Ecto neural progenitor cell (in vitro differentiated cells): ENCODE data around the gene SMYD3.

Experiments
- DNase-seq: peaks from one replicate; pipeline ENCODE4 v3.0.0-alpha.2; 2018; ENCODE audit warnings: low spot score

Gene SMYD3

GRCh38 chr1:246462986-246463385 is 44.1 kb downstream of the SMYD3 start:
- DNase-seq, result no peak

DNA sequence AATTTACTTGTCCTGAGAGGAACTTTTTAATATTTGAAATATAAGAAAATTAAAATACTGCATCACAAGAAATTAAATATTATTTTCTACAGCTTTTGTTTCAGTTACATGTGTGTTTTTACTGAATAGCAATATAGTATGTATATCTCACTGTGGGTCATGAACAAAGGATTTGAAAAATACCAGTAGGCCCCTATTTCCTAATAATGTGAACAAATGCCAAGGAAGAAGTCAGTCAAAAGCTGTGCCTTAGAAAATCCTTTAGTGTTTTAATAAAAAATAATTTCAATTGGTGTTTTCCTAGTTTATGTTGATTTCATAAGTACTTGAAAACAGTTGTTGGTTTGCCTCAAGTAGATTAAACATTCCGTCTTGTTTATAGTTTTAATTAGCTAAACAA is 46.7 kb downstream of the SMYD3 start:
- no peak for DNase-seq

GRCh38 chr1:246459221-246459620 is 47.9 kb downstream of the SMYD3 start:
- no peak for DNase-seq

DNA sequence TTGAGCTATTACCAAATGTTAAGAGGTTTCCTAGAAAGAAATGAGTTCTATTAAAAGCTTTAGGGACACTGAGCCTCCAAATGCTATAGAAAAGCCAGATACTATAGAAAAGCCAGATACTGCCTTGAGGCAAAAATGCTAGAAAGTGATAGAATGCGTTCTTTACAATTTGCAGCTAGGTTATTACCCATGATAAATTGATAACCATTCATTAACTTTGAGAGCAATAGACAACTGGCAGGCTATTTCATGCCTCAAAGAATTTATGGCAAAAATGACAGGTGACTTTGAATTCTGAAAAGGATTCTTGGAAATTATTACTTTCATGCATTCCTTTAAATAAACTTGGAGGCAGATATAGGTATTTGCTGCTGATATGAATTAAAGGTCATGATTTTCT is 51.6 kb downstream of the SMYD3 start:
- no peak for DNase-seq

- no peak for DNase-seq
These were observed 52.4 kb downstream of the SMYD3 start for GRCh38 chr1:246454655-246455054.

GRCh38 chr1:246450611-246451251 is 56.3 kb downstream of the SMYD3 start:
- DNase-seq, result no peak

DNA sequence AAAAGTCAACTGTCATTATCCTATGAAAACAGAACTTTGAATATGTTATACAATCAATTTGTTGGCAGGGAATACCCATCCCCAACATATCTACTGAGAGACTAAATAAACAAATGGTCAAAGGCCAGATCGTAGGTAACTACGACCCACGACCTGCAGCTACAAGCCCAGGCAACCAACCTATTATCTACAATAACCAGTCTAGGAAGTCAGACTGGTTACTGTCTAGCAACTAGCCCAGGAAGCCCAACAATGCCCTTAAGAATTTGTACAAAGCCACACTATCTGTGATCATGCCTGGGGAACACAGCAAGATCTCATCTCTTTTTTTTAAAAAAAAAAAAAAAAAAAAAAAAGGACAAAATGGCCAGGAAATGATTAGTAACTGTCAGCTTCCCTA is 58.7 kb downstream of the SMYD3 start:
- no peak for DNase-seq

GRCh38 chr1:246447501-246447900 is 59.6 kb downstream of the SMYD3 start:
- no peak for DNase-seq

GRCh38 chr1:246445503-246445902 is 61.6 kb downstream of the SMYD3 start:
- no peak for DNase-seq

DNA sequence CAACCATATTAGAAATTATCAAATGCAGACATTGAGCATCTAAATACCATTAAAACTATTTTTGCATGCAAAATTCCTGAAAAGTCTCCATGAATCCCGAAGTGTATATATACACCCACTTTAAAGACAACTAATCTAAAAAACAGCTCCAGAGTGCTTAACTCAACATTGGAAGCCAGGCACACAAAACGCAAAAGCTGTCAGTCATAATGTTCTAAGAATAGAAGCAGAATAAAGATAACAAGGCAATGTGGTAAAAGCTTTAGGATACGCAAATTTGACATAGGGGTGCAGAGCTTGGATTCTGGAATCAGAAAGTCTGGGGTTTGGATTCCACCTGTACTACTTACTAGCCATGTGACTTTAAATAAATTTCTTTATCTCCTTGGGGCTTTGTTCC is 62.5 kb downstream of the SMYD3 start:
- no peak for DNase-seq

GRCh38 chr1:246437961-246438360 is 69.1 kb downstream of the SMYD3 start:
- no peak for DNase-seq

- DNase-seq, result no peak
These were observed 71.5 kb downstream of the SMYD3 start for GRCh38 chr1:246435421-246436041.

DNA sequence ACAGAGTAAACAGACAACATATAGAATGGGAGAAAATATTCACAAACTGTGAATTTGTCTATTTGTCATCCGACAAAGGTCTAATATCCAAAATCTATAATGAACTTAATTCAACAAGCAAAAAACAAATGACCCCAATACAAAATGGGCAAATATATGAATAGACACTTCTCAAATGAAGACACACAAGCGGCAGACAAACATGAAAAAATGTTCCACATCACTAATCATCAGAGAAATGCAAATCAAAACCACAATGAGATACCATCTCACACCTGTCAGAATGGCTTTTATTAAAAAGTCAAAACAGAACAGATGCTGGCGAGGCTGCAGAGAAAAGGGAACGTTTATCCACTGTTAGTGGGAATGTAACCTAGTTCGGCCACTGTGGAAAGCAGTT is 72.7 kb downstream of the SMYD3 start:
- DNase-seq, result no peak

GRCh38 chr1:246428542-246429308 is 78.4 kb downstream of the SMYD3 start:
- DNase-seq, result no peak

- DNase-seq, result no peak
These were observed 79.5 kb downstream of the SMYD3 start for GRCh38 chr1:246427611-246428010.

- no peak for DNase-seq
These were observed 81.2 kb downstream of the SMYD3 start for GRCh38 chr1:246425895-246426294.

DNA sequence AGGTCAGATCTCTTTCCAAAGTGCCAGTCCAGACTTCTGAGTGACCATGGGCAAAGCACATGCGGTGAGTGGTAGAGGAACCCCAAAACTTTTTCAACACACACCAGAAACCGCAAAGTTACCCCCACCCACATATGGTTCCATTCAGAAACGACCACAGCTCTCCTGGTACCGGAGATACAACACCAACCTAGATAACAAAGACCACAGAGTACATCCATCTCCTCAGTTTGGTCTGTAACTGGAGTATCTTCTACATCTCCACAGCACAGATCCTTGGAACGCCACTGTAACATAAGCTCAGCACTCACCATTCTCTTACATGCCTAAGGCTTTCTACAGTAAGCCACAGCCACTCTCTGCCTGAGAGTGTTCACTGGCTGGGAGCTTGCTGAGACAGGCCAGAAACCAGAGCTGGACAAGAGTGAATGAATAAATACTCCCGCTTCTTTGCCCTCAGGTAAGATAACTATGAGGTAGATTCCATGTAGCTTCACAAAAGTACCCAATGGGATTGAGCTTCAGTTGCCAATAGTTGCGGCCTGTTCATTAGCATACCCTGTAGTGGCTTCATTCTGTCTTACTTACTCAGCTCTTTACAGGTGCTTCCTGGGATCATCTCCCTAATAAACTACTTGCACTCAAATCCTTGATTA is 81.8 kb downstream of the SMYD3 start:
- DNase-seq, result no peak

DNA sequence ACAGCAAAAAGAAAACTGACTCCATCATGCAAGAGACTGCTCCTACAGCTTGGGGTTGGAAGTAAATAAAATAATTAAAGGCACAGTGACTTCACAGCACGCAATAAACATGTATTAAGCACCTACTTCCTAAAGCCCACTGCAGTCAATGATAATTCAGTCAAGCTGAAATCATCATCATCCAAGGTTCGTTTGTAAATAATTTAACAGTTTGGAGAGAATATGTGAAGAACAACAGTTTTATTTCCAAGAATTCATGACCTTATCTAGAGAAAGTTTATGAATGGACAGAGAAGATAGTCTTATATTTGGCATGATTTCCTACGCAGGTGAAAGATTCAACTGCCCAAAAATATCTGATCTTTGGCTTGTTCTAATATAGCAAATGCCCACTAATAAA is 86.8 kb downstream of the SMYD3 start:
- DNase-seq, result no peak

DNA sequence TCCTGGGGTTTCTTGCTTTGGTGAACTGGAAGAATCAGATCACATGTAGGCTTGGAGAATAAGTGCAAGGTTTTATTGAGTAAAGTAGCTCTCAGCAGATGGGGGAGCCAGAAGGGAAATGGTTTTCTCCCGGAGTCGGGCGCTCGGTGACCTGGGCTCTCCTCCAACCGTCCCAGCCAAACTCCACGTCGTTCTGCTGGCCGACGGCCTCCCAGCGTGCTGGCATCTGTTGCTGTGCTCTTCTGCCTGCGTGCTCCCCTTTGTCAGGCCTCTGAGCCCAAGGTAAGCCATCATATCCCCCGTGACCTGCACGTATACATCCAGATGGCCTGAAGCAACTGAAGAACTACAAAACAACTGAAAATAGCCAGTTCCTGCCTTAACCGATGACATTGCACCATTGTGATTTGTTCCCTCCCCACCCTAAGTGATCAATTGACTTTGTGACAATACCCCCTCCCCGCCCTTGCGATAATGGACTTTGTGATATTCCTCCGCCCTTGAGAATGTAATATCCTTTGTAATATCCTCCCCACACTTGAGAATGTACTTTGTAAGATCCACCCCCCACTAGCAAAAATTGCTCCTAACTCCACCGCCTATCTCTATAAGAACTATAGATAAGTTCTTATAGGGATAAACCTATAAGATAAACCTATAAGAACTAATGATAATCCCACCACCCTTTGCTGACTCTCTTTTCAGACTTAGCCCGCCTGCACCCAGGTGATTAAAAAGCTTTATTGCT is 88.3 kb downstream of the SMYD3 start:
- no peak for DNase-seq

- DNase-seq, result no peak
These were observed 89.1 kb downstream of the SMYD3 start for GRCh38 chr1:246417813-246418564.

GRCh38 chr1:246417152-246417812 is 89.8 kb downstream of the SMYD3 start:
- DNase-seq, result no peak
